ENCODE results near the gene CALML4. TPM values are rescaled to one million over a fixed set of nuclear protein-coding genes. Genes with fewer than 3 reads are reported as not detected.
"Not testable (repeated sequence)": the region's sequence is repeated elsewhere in the genome, so short reads cannot be mapped to it uniquely, and the experiment has no call there.

CALML4 gene
- polyA plus RNA-seq, 1 donor (not counting 4 experiments of a cell fraction or from before 2014, with no cell fraction given), result 7.0 TPM

DNA sequence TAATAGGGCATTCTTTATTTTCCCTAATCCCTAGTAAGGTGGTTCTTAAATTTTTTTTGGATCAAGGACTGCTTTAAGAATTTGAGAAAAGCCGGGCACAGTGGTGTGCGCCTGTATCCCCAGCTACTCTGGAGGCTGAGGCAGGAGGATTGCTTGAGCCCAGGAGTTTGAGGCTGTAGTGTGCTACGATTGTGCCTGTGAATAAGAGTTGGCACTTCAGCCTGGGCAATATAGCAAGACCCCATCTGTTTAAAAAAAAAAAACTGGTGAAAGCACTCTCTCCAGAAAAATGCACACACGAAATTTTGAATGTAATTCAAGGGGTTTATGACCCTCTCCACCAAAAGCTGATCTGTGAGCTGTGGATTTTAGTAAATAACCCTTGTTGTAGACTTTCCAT is 32.0 kb downstream of the CALML4 start:
- no peak overlapping the region for H2AFZ ChIP-seq (ENCODE audit: control insufficient read depth, low read length)
- dilution Hi-C loops (cut with MboI; ENCODE audit: extremely low pct_ligation_motif_present, low sequenced_read_pairs), result no loop called here

DNA sequence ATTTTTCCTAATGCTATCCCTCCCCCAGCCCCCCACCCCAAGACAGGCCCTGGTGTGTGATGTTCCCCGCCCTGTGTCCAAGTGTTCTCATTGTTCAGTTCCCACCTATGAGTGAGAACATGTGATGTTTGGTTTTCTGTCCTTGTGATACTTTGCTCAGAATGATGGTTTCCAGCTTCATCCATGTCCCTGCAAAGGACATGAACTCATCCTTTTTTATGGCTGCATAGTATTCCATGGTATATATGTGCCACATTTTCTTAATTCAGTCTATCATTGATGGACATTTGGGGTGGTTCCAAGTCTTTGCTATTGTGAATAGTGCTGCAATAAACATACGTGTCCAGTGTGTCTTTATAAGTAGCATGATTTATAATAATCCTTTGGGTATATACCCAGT is 33.1 kb downstream of the CALML4 start:
- dilution Hi-C loops (cut with MboI; ENCODE audit: extremely low pct_ligation_motif_present, low sequenced_read_pairs); H2AFZ ChIP-seq (ENCODE audit: control insufficient read depth, low read length); H3K27ac ChIP-seq (ENCODE audit: control insufficient read depth, insufficient read depth, low read length); H3K4me1 ChIP-seq (ENCODE audit: control insufficient read depth, extremely low read depth, insufficient read depth, low read length); H3K79me2 ChIP-seq (ENCODE audit: control insufficient read depth, insufficient read depth, low read length); DNase-seq (ENCODE audit: low read depth, low spot score); H3K4me2 ChIP-seq (ENCODE audit: control insufficient read depth, extremely low read depth, insufficient read depth, low read depth, low read length); H3K9ac ChIP-seq (ENCODE audit: control insufficient read depth, extremely low read depth, insufficient read depth, low read length); FAIRE-seq; H3K4me3 ChIP-seq (ENCODE audit: control insufficient read depth in 2 of 3, extremely low read depth in 1 of 3, insufficient read depth in 2 of 3, low read depth in 1 of 3, low read length in 3 of 3); H3K9me1 ChIP-seq (ENCODE audit: control insufficient read depth, extremely low read depth, insufficient read depth, low read length); H3K27me3 ChIP-seq (ENCODE audit: control insufficient read depth, extremely low read depth, insufficient read depth, low read length); H3K9me3 ChIP-seq (ENCODE audit: control insufficient read depth, low read depth, low read length); H4K20me1 ChIP-seq (ENCODE audit: control insufficient read depth, extremely low read depth, insufficient read depth, low read length): not testable (repeated sequence)
- H3K36me3 ChIP-seq (ENCODE audit: control insufficient read depth in 2 of 2, extremely low read depth in 1 of 2, insufficient read depth in 2 of 2, low read length in 2 of 2), result peaks cover 15 to 17% of the 10 kb centered on the region in 2 experiments

More for the DNA sequence above, 32.0 kb downstream of the CALML4 start:
- H3K4me1 ChIP-seq (ENCODE audit: control insufficient read depth, extremely low read depth, insufficient read depth, low read length), result no peaks in the 10 kb centered on the region
- H3K27ac ChIP-seq (ENCODE audit: control insufficient read depth, insufficient read depth, low read length), result no peak overlapping the region
- no peaks in the 10 kb centered on the region for H3K27me3 ChIP-seq (ENCODE audit: control insufficient read depth, extremely low read depth, insufficient read depth, low read length)
- H3K4me3 ChIP-seq (ENCODE audit: control insufficient read depth in 2 of 3, extremely low read depth in 1 of 3, insufficient read depth in 2 of 3, low read depth in 1 of 3, low read length in 3 of 3), result no peak overlapping the region
- no peaks in the 10 kb centered on the region for H3K9me3 ChIP-seq (ENCODE audit: control insufficient read depth, low read depth, low read length)
- H4K20me1 ChIP-seq (ENCODE audit: control insufficient read depth, extremely low read depth, insufficient read depth, low read length), result no peaks in the 10 kb centered on the region
- no peak for FAIRE-seq
- H3K79me2 ChIP-seq (ENCODE audit: control insufficient read depth, insufficient read depth, low read length), result no peaks in the 10 kb centered on the region
- H3K9ac ChIP-seq (ENCODE audit: control insufficient read depth, extremely low read depth, insufficient read depth, low read length), result no peak overlapping the region
- TF ChIP-seq EZH2 (IDR thresholded peaks at IDR 0.05; ENCODE audit: low read length), result no peak
- TF ChIP-seq, protein P1, sequence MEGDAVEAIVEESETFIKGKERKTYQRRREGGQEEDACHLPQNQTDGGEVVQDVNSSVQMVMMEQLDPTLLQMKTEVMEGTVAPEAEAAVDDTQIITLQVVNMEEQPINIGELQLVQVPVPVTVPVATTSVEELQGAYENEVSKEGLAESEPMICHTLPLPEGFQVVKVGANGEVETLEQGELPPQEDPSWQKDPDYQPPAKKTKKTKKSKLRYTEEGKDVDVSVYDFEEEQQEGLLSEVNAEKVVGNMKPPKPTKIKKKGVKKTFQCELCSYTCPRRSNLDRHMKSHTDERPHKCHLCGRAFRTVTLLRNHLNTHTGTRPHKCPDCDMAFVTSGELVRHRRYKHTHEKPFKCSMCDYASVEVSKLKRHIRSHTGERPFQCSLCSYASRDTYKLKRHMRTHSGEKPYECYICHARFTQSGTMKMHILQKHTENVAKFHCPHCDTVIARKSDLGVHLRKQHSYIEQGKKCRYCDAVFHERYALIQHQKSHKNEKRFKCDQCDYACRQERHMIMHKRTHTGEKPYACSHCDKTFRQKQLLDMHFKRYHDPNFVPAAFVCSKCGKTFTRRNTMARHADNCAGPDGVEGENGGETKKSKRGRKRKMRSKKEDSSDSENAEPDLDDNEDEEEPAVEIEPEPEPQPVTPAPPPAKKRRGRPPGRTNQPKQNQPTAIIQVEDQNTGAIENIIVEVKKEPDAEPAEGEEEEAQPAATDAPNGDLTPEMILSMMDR (optimal IDR thresholded peaks at IDR 0.05 in 1 of 3, IDR thresholded peaks at IDR 0.05 in 1 of 3, conservative IDR thresholded peaks at IDR 0.05 in 1 of 3; ENCODE audit: extremely low read depth in 1 of 3, insufficient read depth in 2 of 3, low read length in 3 of 3), result no peak
- peaks cover 15 to 20% of the 10 kb centered on the region in 2 experiments for H3K36me3 ChIP-seq (ENCODE audit: control insufficient read depth in 2 of 2, extremely low read depth in 1 of 2, insufficient read depth in 2 of 2, low read length in 2 of 2)
- peaks cover 2% of the 10 kb centered on the region for H3K9me1 ChIP-seq (ENCODE audit: control insufficient read depth, extremely low read depth, insufficient read depth, low read length)
- DNase-seq (ENCODE audit: low read depth, low spot score), result no peak
- H3K4me2 ChIP-seq (ENCODE audit: control insufficient read depth, extremely low read depth, insufficient read depth, low read depth, low read length), result no peak overlapping the region

DNA sequence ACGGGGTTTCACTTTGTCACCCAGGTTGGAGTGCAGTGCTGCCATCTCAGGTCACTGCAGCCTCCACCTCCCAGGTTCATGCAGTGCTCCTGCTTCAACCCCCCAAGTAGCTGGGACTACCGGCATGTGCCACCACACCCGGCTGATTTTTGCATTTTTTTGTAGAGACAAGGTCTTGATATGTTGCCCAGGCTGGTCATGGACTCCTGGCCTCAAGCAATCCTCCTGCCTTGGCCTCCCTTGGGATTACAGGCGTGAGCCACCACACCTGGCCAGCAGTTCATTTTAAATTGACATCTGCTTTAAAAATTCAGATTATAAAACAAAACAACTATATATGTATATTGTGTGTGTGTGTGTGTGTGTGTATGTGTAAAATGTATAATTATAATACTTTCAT is 38.3 kb downstream of the CALML4 start:
- no peak for FAIRE-seq
- no peak overlapping the region for H3K4me2 ChIP-seq (ENCODE audit: control insufficient read depth, extremely low read depth, insufficient read depth, low read depth, low read length)
- H3K27me3 ChIP-seq (ENCODE audit: control insufficient read depth, extremely low read depth, insufficient read depth, low read length), result no peaks in the 10 kb centered on the region
- no peak for DNase-seq (ENCODE audit: low read depth, low spot score)
- H3K4me3 ChIP-seq (ENCODE audit: control insufficient read depth in 2 of 3, extremely low read depth in 1 of 3, insufficient read depth in 2 of 3, low read depth in 1 of 3, low read length in 3 of 3), result no peak overlapping the region
- dilution Hi-C loops (cut with MboI; ENCODE audit: extremely low pct_ligation_motif_present, low sequenced_read_pairs), result no loop called here
- peaks cover 5 to 11% of the 10 kb centered on the region in 2 experiments for H3K36me3 ChIP-seq (ENCODE audit: control insufficient read depth in 2 of 2, extremely low read depth in 1 of 2, insufficient read depth in 2 of 2, low read length in 2 of 2)
- no peaks in the 10 kb centered on the region for H3K4me1 ChIP-seq (ENCODE audit: control insufficient read depth, extremely low read depth, insufficient read depth, low read length)
- no peaks in the 10 kb centered on the region for H3K9me3 ChIP-seq (ENCODE audit: control insufficient read depth, low read depth, low read length)
- no peak overlapping the region for H3K27ac ChIP-seq (ENCODE audit: control insufficient read depth, insufficient read depth, low read length)
- no peak overlapping the region for H2AFZ ChIP-seq (ENCODE audit: control insufficient read depth, low read length)
- TF ChIP-seq EZH2 (IDR thresholded peaks at IDR 0.05; ENCODE audit: low read length), result no peak
- TF ChIP-seq, protein P1 (optimal IDR thresholded peaks at IDR 0.05 in 1 of 3, IDR thresholded peaks at IDR 0.05 in 1 of 3, conservative IDR thresholded peaks at IDR 0.05 in 1 of 3; ENCODE audit: extremely low read depth in 1 of 3, insufficient read depth in 2 of 3, low read length in 3 of 3), result no peak
- no peak overlapping the region for H3K9ac ChIP-seq (ENCODE audit: control insufficient read depth, extremely low read depth, insufficient read depth, low read length)
- H3K9me1 ChIP-seq (ENCODE audit: control insufficient read depth, extremely low read depth, insufficient read depth, low read length), result no peaks in the 10 kb centered on the region
- H4K20me1 ChIP-seq (ENCODE audit: control insufficient read depth, extremely low read depth, insufficient read depth, low read length), result no peaks in the 10 kb centered on the region
- H3K79me2 ChIP-seq (ENCODE audit: control insufficient read depth, insufficient read depth, low read length), result no peaks in the 10 kb centered on the region

Data from keratinocyte (primary cell).